Endothelial cell of umbilical vein (primary cell): ENCODE data around the gene KIF26B. TPM values are rescaled to one million over a fixed set of nuclear protein-coding genes. Genes with fewer than 3 reads are reported as not detected.

Experiments used
- BruUV-seq: library from RNA; stranded (reverse); fragments of 400-500 nt; replicated peaks from 2 replicates; lab custom pipeline; 2021; lab: Mats Ljungman, UMichigan
- CTCF ChIA-PET: fragments of 300-600, 350-600 bp; sonication (Branson Sonifier 250); formaldehyde crosslinking; loops from one replicate; lab custom pipeline; 2021; ENCODE audit warnings: antibody characterized with exemption, inconsistent platforms; lab: Charles Lee
- POLR2A ChIA-PET: fragments of 300-600, 350-600 bp; sonication (Branson Sonifier 250); formaldehyde crosslinking; loops from one replicate; lab custom pipeline; 2021; ENCODE audit warnings: antibody characterized with exemption, inconsistent platforms; lab: Charles Lee
- DNase-seq: peaks from one replicate; pipeline ENCODE4 v3.0.0-alpha.2; 2011; ENCODE audit warnings: low read depth, low spot score
- FAIRE-seq: peaks from 2 replicates; lab custom pipeline; 2011; peaks lifted over from hg19 to GRCh38; lab: Jason Lieb, UNC
- H2AFZ ChIP-seq: 2 replicates; pipeline ENCODE4 v1.6.0; 2012; ENCODE audit warnings: low read depth, low read length, control low read depth, inconsistent platforms
- H3K27ac ChIP-seq: 2 replicates; pipeline ENCODE4 v1.5.1; 2011; ENCODE audit warnings: low read depth, mild to moderate bottlenecking, control low read depth, low read length, moderate library complexity; ENCODE audit not compliant: insufficient read depth
- H3K27me3 ChIP-seq, 2 experiments: 2 replicates each; pipeline versions ENCODE4 v1.6.0 to v1.6.1; 2011; ENCODE audit warnings: low read length in 2 of 2, mixed read lengths in 1 of 2; ENCODE audit not compliant: control insufficient read depth in 2 of 2, insufficient read depth in 2 of 2
- H3K36me3 ChIP-seq, 2 experiments: 2 replicates in 1 of 2; 3 replicates in 1 of 2; pipeline ENCODE4 v1.5.1; 2011; ENCODE audit warnings: low read length in 2 of 2, mild to moderate bottlenecking in 1 of 2, moderate library complexity in 1 of 2; ENCODE audit not compliant: control insufficient read depth in 2 of 2, insufficient read depth in 2 of 2; ENCODE audit errors: extremely low read depth in 1 of 2
- H3K4me1 ChIP-seq: 3 replicates; pipeline ENCODE4 v1.5.1; 2011; ENCODE audit warnings: mild to moderate bottlenecking, low read length; ENCODE audit not compliant: control insufficient read depth, insufficient read depth; ENCODE audit errors: extremely low read depth
- H3K4me2 ChIP-seq: 2 replicates; pipeline ENCODE4 v1.6.1; 2011; ENCODE audit warnings: low read length, control low read depth, mixed read lengths; ENCODE audit not compliant: insufficient read depth
- H3K4me3 ChIP-seq, 3 experiments: fragments of 200-600 bp in 1 of 3; sonication (generic), shearing (Covaris generic) in 1 of 3; replicated peaks in 1 of 3; 2 replicates each; pipeline ENCODE4 v1.5.1; 2011 to 2016; ENCODE audit warnings: control low read depth in 3 of 3, low read length in 3 of 3, mild to moderate bottlenecking in 2 of 3, inconsistent platforms in 1 of 3, low read depth in 1 of 3, moderate library complexity in 1 of 3; ENCODE audit not compliant: insufficient read depth in 1 of 3
- H3K79me2 ChIP-seq: 2 replicates; pipeline ENCODE4 v1.6.0; 2012; ENCODE audit warnings: low read length, inconsistent platforms; ENCODE audit not compliant: control insufficient read depth, insufficient read depth
- H3K9ac ChIP-seq: replicated peaks from 2 replicates; pipeline ENCODE3; 2011; ENCODE audit warnings: low read length, control low read depth; ENCODE audit not compliant: insufficient read depth; ENCODE audit errors: extremely low read depth
- H3K9me1 ChIP-seq: replicated peaks from 3 replicates; pipeline ENCODE4 v1.6.0; 2011; ENCODE audit warnings: mild to moderate bottlenecking, low read length; ENCODE audit not compliant: control insufficient read depth, insufficient read depth; ENCODE audit errors: extremely low read depth
- H3K9me3 ChIP-seq: replicated peaks from 2 replicates; pipeline ENCODE4 v1.5.1; 2012; ENCODE audit warnings: low read length, inconsistent platforms; ENCODE audit not compliant: control insufficient read depth, insufficient read depth
- H4K20me1 ChIP-seq: replicated peaks from 2 replicates; pipeline ENCODE3; 2011; ENCODE audit warnings: mild to moderate bottlenecking, low read length; ENCODE audit not compliant: control insufficient read depth, insufficient read depth; ENCODE audit errors: extremely low read depth
- EZH2 ChIP-seq: IDR thresholded peaks from 2 replicates; pipeline ENCODE4 v1.6.1; 2012; ENCODE audit warnings: borderline replicate concordance, low read depth, mild to moderate bottlenecking, moderate library complexity, low read length, inconsistent platforms; ENCODE audit not compliant: severe bottlenecking
- FOS ChIP-seq: IDR thresholded peaks from 2 replicates; pipeline ENCODE4 v1.6.1; 2011; ENCODE audit warnings: mild to moderate bottlenecking, low read length, moderate library complexity, borderline replicate concordance; ENCODE audit not compliant: insufficient read depth
- GATA2 ChIP-seq: IDR thresholded peaks from 2 replicates; pipeline ENCODE4 v1.7.0; 2011; ENCODE audit warnings: low read depth, mild to moderate bottlenecking, moderate library complexity, mixed read lengths, low read length; ENCODE audit not compliant: insufficient read length, insufficient read depth
- JUN ChIP-seq: IDR thresholded peaks from 2 replicates; pipeline ENCODE4 v1.6.1; 2011; ENCODE audit warnings: borderline replicate concordance, low read depth; ENCODE audit not compliant: insufficient read length, insufficient read depth
- MAX ChIP-seq: IDR thresholded peaks from 2 replicates; pipeline ENCODE4 v1.6.1; 2011; ENCODE audit not compliant: insufficient read depth, insufficient read length
- MYC ChIP-seq: IDR thresholded peaks from one replicate; pipeline ENCODE4 v1.6.1; 2011; ENCODE audit warnings: mild to moderate bottlenecking, low read depth, low read length
- POLR2A ChIP-seq: IDR thresholded peaks from 2 replicates; pipeline ENCODE4 v1.6.1; 2012; ENCODE audit warnings: low read depth, mild to moderate bottlenecking, control low read depth, low read length
- POLR2AphosphoS5 ChIP-seq: IDR thresholded peaks from 2 replicates; pipeline ENCODE4 v1.6.1; 2012; ENCODE audit warnings: low read depth, mild to moderate bottlenecking, control low read depth, low read length, moderate library complexity; ENCODE audit not compliant: insufficient read depth
- dilution Hi-C: fragments of 300-500 bp; cut with MboI; formaldehyde crosslinking; loops from one replicate; pipeline ENCODE4 v1.15.0; 2019; ENCODE audit warnings: low sequenced_read_pairs; ENCODE audit not compliant: extremely low pct_ligation_motif_present
- intact Hi-C: fragments of 100-400 bp; cut with micrococcal nuclease; formaldehyde crosslinking; loops from one replicate; pipeline ENCODE4 v1.10.0; 2022
- polyA plus RNA-seq, 4 experiments: library from polyadenylated mRNA; depleted of rRNA in 3 of 4; stranded (reverse) in 3 of 4; unstranded in 1 of 4; fragments of >200 nt; gene quantifications; 2 replicates each; pipeline versions ENCODE4 v1.2.1 to v1.2.3, GENCODE V29; 2011 to 2012; ENCODE audit warnings: missing spikeins in 1 of 4
- total RNA-seq: library from RNA; stranded (reverse); gene quantifications from 2 replicates; pipeline ENCODE4 v1.2.3, GENCODE V29; 2021
- TF ChIP-seq, protein P1 (sequence below), 2 donors: IDR thresholded peaks; 1 replicate in 1 of 2; 2 replicates in 1 of 2; pipeline ENCODE4 v1.5.1; 2011; ENCODE audit warnings: low read length in 2 of 2, mild to moderate bottlenecking in 2 of 2, moderate library complexity in 2 of 2, control low read depth in 1 of 2, inconsistent platforms in 1 of 2, low read depth in 1 of 2; ENCODE audit not compliant: insufficient read depth in 1 of 2; ENCODE audit errors: extremely low read depth in 1 of 2

KIF26B gene
- total and polyA plus RNA-seq, 2 donors (not counting 3 experiments of a cell fraction or from before 2014, with no cell fraction given) = 0.04 to 0.49 TPM

DNA sequence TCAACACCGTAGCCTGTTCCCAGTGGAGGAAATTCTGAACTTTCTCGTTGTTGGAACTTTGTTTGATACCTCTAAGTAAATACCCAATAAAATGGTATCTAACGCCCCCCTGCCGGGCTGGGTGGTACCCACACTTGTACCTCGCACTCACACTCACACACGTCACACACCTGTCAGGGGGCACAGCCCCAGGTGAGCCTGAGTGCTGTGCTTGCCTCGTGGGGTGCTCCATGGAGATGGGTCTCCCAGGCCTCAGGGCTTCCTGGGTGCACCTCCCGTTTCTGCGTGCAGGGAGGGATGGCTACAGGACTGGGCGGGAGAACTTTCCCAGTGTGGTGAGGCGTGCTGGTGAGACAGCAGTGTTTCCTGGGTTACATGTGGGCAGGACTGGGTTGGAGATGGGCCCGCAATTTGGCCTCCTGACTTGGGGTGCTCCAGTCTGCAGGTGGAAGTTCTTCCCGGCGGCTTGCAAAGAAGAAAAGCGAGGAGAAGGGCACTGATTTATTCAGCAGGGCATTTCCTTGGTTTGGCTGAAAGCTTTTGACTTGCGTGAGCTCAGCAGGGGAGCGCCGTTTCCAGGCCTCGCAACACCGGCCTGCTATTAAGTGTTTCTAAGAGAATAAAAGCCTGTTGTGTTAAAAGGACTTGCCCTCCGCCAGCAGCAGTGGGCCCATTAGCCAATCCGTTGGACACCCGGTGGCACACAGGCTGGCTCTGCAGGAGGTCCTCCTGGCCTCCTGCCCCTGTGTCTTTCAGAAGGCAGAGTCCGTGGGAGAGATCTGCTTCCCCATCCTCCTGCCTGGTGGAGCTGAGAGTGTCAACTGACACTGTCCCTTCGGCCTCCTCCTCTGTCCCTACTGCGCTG, 79.7 kb downstream of the KIF26B start:
- CTCF ChIA-PET = no interaction called here
- Histone ChIP-seq H3K36me3 (no peaks in the 10 kb centered on the region), H3K79me2 (no peaks in the 10 kb centered on the region), H3K4me1 (no peaks in the 10 kb centered on the region), H3K9me1 (no peaks in the 10 kb centered on the region), H2AFZ (no peak overlapping the region), H3K27me3 (no peaks in the 10 kb centered on the region), H3K9ac (no peak overlapping the region), H3K9me3 (no peaks in the 10 kb centered on the region), H3K27ac (no peak overlapping the region), H3K4me3 (no peak overlapping the region), H3K4me2 (no peak overlapping the region), H4K20me1 (no peaks in the 10 kb centered on the region)
- DNase-seq (no peak), FAIRE-seq (no peak)
- intact Hi-C loops = no loop called here
- BruUV-seq = no TSS peak
- dilution Hi-C loops = no loop called here
- POLR2A ChIA-PET = no interaction called here
- TF ChIP-seq, protein P1, sequence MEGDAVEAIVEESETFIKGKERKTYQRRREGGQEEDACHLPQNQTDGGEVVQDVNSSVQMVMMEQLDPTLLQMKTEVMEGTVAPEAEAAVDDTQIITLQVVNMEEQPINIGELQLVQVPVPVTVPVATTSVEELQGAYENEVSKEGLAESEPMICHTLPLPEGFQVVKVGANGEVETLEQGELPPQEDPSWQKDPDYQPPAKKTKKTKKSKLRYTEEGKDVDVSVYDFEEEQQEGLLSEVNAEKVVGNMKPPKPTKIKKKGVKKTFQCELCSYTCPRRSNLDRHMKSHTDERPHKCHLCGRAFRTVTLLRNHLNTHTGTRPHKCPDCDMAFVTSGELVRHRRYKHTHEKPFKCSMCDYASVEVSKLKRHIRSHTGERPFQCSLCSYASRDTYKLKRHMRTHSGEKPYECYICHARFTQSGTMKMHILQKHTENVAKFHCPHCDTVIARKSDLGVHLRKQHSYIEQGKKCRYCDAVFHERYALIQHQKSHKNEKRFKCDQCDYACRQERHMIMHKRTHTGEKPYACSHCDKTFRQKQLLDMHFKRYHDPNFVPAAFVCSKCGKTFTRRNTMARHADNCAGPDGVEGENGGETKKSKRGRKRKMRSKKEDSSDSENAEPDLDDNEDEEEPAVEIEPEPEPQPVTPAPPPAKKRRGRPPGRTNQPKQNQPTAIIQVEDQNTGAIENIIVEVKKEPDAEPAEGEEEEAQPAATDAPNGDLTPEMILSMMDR (IDR thresholded peaks at IDR 0.05; ENCODE audit: extremely low read depth in 1 of 2, insufficient read depth in 1 of 2, low read depth in 1 of 2, low read length in 2 of 2) = no peak
- TF ChIP-seq FOS (no peak), JUN (no peak), POLR2A (no peak), MAX (no peak), MYC (no peak), EZH2 (no peak), GATA2 (no peak), POLR2AphosphoS5 (no peak)
